HUES48 (cell line): Measurements from ENCODE around the gene TAF11L14.
"Not testable (repeated sequence)": the region's sequence is repeated elsewhere in the genome, so short reads cannot be mapped to it uniquely, and the experiment has no call there.

Experiments used
- H3K27ac ChIP-seq: one replicate; pipeline ENCODE4 v1.7.0; 2013; ENCODE audit warnings: low read depth, low read length, inconsistent platforms
- H3K27me3 ChIP-seq: 2 replicates; pipeline ENCODE4 v1.6.1; 2013; ENCODE audit warnings: mild to moderate bottlenecking, low read length; ENCODE audit not compliant: control insufficient read depth, insufficient read depth
- H3K36me3 ChIP-seq: 2 replicates; pipeline ENCODE4 v1.6.1; 2013; ENCODE audit warnings: low read length; ENCODE audit not compliant: control insufficient read depth, insufficient read depth
- H3K4me1 ChIP-seq: 2 replicates; pipeline ENCODE4 v1.6.1; 2013; ENCODE audit warnings: mild to moderate bottlenecking, low read length; ENCODE audit not compliant: control insufficient read depth, insufficient read depth
- H3K4me3 ChIP-seq: 2 replicates; pipeline ENCODE4 v1.5.1; 2013; ENCODE audit warnings: mild to moderate bottlenecking, low read depth, low read length
- H3K9ac ChIP-seq: 2 replicates; pipeline ENCODE4 v1.6.1; 2013; ENCODE audit warnings: mild to moderate bottlenecking, low read depth, low read length, moderate library complexity
- H3K9me3 ChIP-seq: 2 replicates; pipeline ENCODE4 v1.6.1; 2013; ENCODE audit warnings: low read length; ENCODE audit not compliant: control insufficient read depth, insufficient read depth

The TAF11L14 gene

GRCh38 chr5:17634160-17634559 lies at the start of gene TAF11L14:
Gene TAF11L14 (plus strand): TSS chr5:17634460.
- Histone ChIP-seq H3K27ac (no peak within 1 kb of the TSS), H3K36me3 (no peaks in the 10 kb centered on the region), H3K27me3 (no peaks in the 10 kb centered on the region), H3K4me1 (no peaks in the 10 kb centered on the region), H3K9me3 (no peaks in the 10 kb centered on the region), H3K4me3 (no peak within 1 kb of the TSS), H3K9ac (no peak within 1 kb of the TSS)

- H3K36me3 ChIP-seq, H3K4me1 ChIP-seq: not testable (repeated sequence)
Observed at GRCh38 chr5:17585658-17586057, 48.6 kb upstream of the TAF11L14 start, which contains the start of gene TAF11L7. Gene TAF11L7 (minus strand): TSS chr5:17585758.

GRCh38 chr5:17590860-17591259 lies 43.4 kb upstream of the TAF11L14 start, which contains the start of gene TAF11L8:
Gene TAF11L8 (minus strand): TSS chr5:17590960.
- H3K4me3 ChIP-seq, H3K4me1 ChIP-seq: not testable (repeated sequence)

More at GRCh38 chr5:17585658-17586057, 48.6 kb upstream of the TAF11L14 start, which contains the start of gene TAF11L7:
- not testable (repeated sequence) for H3K27me3 ChIP-seq, H3K27ac ChIP-seq, H3K9ac ChIP-seq, H3K4me3 ChIP-seq, H3K9me3 ChIP-seq

GRCh38 chr5:17594255-17594654 lies 40.0 kb upstream of the TAF11L14 start, which contains the start of gene TAF11L9:
Gene TAF11L9 (minus strand): TSS chr5:17594394.
- H3K27ac ChIP-seq, H3K36me3 ChIP-seq, H3K27me3 ChIP-seq, H3K9ac ChIP-seq, H3K4me1 ChIP-seq, H3K4me3 ChIP-seq, H3K9me3 ChIP-seq: not testable (repeated sequence)

More at GRCh38 chr5:17590860-17591259, 43.4 kb upstream of the TAF11L14 start, which contains the start of gene TAF11L8:
- H3K27ac ChIP-seq, H3K36me3 ChIP-seq, H3K9ac ChIP-seq, H3K27me3 ChIP-seq, H3K9me3 ChIP-seq: not testable (repeated sequence)

- H3K4me1 ChIP-seq, H3K27ac ChIP-seq, H3K9me3 ChIP-seq, H3K9ac ChIP-seq, H3K27me3 ChIP-seq, H3K36me3 ChIP-seq, H3K4me3 ChIP-seq: not testable (repeated sequence)
Observed at GRCh38 chr5:17597728-17598127, 36.5 kb upstream of the TAF11L14 start, which contains the start of gene TAF11L10. Gene TAF11L10 (minus strand): TSS chr5:17597828.

GRCh38 chr5:17603880-17604279 lies 30.4 kb upstream of the TAF11L14 start, which contains the start of gene TAF11L11:
Gene TAF11L11 (plus strand): TSS chr5:17604183.
- H3K9me3 ChIP-seq, H3K27me3 ChIP-seq, H3K4me1 ChIP-seq, H3K36me3 ChIP-seq, H3K9ac ChIP-seq, H3K27ac ChIP-seq, H3K4me3 ChIP-seq: not testable (repeated sequence)

- H3K36me3 ChIP-seq = no peaks in the 10 kb centered on the region
- no peak overlapping the region for H3K27ac ChIP-seq
- no peak overlapping the region for H3K4me3 ChIP-seq
- no peaks in the 10 kb centered on the region for H3K27me3 ChIP-seq
- H3K4me1 ChIP-seq = no peaks in the 10 kb centered on the region
- no peak overlapping the region for H3K9ac ChIP-seq
- H3K9me3 ChIP-seq = no peaks in the 10 kb centered on the region
Observed at GRCh38 chr5:17604951-17605350, 29.3 kb upstream of the TAF11L14 start.

GRCh38 chr5:17607461-17607860 lies 26.8 kb upstream of the TAF11L14 start:
- H3K36me3 ChIP-seq, H3K4me1 ChIP-seq, H3K9ac ChIP-seq, H3K9me3 ChIP-seq, H3K27ac ChIP-seq, H3K4me3 ChIP-seq, H3K27me3 ChIP-seq: not testable (repeated sequence)

- not testable (repeated sequence) for H3K9me3 ChIP-seq, H3K27ac ChIP-seq, H3K4me3 ChIP-seq, H3K9ac ChIP-seq, H3K27me3 ChIP-seq, H3K36me3 ChIP-seq, H3K4me1 ChIP-seq
Observed at GRCh38 chr5:17610092-17610491, 24.2 kb upstream of the TAF11L14 start, which contains the start of gene TAF11L12. Gene TAF11L12 (plus strand): TSS chr5:17610392.

GRCh38 chr5:17614872-17615605 lies 19.2 kb upstream of the TAF11L14 start:
- Histone ChIP-seq H3K27ac (no peak overlapping the region), H3K36me3 (no peaks in the 10 kb centered on the region), H3K4me1 (no peaks in the 10 kb centered on the region), H3K4me3 (no peak overlapping the region), H3K9me3 (no peaks in the 10 kb centered on the region), H3K9ac (no peak overlapping the region), H3K27me3 (no peaks in the 10 kb centered on the region)

- no peaks in the 10 kb centered on the region for H3K9me3 ChIP-seq
- H3K4me3 ChIP-seq = no peak overlapping the region
- no peaks in the 10 kb centered on the region for H3K4me1 ChIP-seq
- H3K36me3 ChIP-seq = no peaks in the 10 kb centered on the region
- H3K27me3 ChIP-seq = no peaks in the 10 kb centered on the region
- H3K9ac ChIP-seq = no peak overlapping the region
- no peak overlapping the region for H3K27ac ChIP-seq
Observed at GRCh38 chr5:17619354-17619753, 14.9 kb upstream of the TAF11L14 start.
